ENCODE measurements around the gene LARP4. TPM values are rescaled to one million over a fixed set of nuclear protein-coding genes. Genes with fewer than 3 reads are reported as not detected.
A peak's percentile ranks its signal among the peaks of the same experiment; 100 is the strongest.

LARP4 gene
- total RNA-seq, 1 donor from 2014 or later = 63.8 TPM

- no peaks in the 10 kb centered on the region for H3K9me3 ChIP-seq (ENCODE audit: insufficient read depth, low read depth, low read length)
- peak within 1 kb of the TSS; percentile 92 for H3K4me2 ChIP-seq (ENCODE audit: low read length)
- peak within 1 kb of the TSS; percentile 81 for H3K4me3 ChIP-seq (ENCODE audit: insufficient read depth, low read depth, low read length)
- Mint-ChIP-seq H3K27me3 (ENCODE audit: low read depth, unreplicated experiment) (no peaks in the 10 kb centered on the region), H3K4me3 (ENCODE audit: unreplicated experiment) (peak within 1 kb of the TSS; percentile 96), H3K27ac (ENCODE audit: unreplicated experiment) (peak within 1 kb of the TSS; percentile 93), H3K9me3 (ENCODE audit: unreplicated experiment) (peaks cover 8% of the 10 kb centered on the region), H3K36me3 (ENCODE audit: low read depth, unreplicated experiment) (no peaks in the 10 kb centered on the region), H3K4me1 (ENCODE audit: low read depth, unreplicated experiment) (peaks cover 33% of the 10 kb centered on the region)
- no peaks in the 10 kb centered on the region for H3K27me3 ChIP-seq (ENCODE audit: insufficient read depth, low read length)
- H3K4me1 ChIP-seq (ENCODE audit: insufficient read depth, low read length) = peaks cover 19% of the 10 kb centered on the region
- H3K79me2 ChIP-seq (ENCODE audit: insufficient read depth, low read length) = peaks cover 55% of the 10 kb centered on the region
- peaks cover 39% of the 10 kb centered on the region for H4K20me1 ChIP-seq (ENCODE audit: insufficient read depth, low read length)
- TF ChIP-seq CTCF (IDR thresholded peaks at IDR 0.05; ENCODE audit: insufficient read depth, low read depth, low read length) (peak; percentile 78), EZH2 (IDR thresholded peaks at IDR 0.05; ENCODE audit: insufficient read depth, low read length) (no peak)
- no peaks in the 10 kb centered on the region for H3K36me3 ChIP-seq (ENCODE audit: insufficient read depth, low read length)
- peak within 1 kb of the TSS; percentile 84 for H3K27ac ChIP-seq (ENCODE audit: low read depth, low read length)
- no peak for FAIRE-seq
- peak within 1 kb of the TSS; percentile 83 for H2AFZ ChIP-seq (ENCODE audit: low read depth, low read length)
- H3K9ac ChIP-seq (ENCODE audit: low read length) = peak within 1 kb of the TSS; percentile 96
- DNase-seq (ENCODE audit: low read depth) = peak; percentile 58
Observed at GRCh38 chr12:50504798-50505674, 104.4 kb downstream of the LARP4 start, which contains the start of gene DIP2B. Gene DIP2B (plus strand): TSS chr12:50504985. CDS start chr12:50505141, 156 bp downstream.

- Mint-ChIP-seq H3K27me3 (ENCODE audit: low read depth, unreplicated experiment) (no peaks in the 10 kb centered on the region), H3K4me3 (ENCODE audit: unreplicated experiment) (peak overlapping the region; percentile 96), H3K27ac (ENCODE audit: unreplicated experiment) (peak overlapping the region; percentile 93), H3K36me3 (ENCODE audit: low read depth, unreplicated experiment) (no peaks in the 10 kb centered on the region), H3K4me1 (ENCODE audit: low read depth, unreplicated experiment) (peaks cover 37% of the 10 kb centered on the region), H3K9me3 (ENCODE audit: unreplicated experiment) (peaks cover 3% of the 10 kb centered on the region)
- peaks cover 63% of the 10 kb centered on the region for H3K79me2 ChIP-seq (ENCODE audit: insufficient read depth, low read length)
- no peak for FAIRE-seq
- peaks cover 19% of the 10 kb centered on the region for H3K4me1 ChIP-seq (ENCODE audit: insufficient read depth, low read length)
- H3K4me2 ChIP-seq (ENCODE audit: low read length) = peak overlapping the region; percentile 92
- no peak for DNase-seq (ENCODE audit: low read depth)
- peaks cover 46% of the 10 kb centered on the region for H4K20me1 ChIP-seq (ENCODE audit: insufficient read depth, low read length)
- peak overlapping the region; percentile 83 for H2AFZ ChIP-seq (ENCODE audit: low read depth, low read length)
- TF ChIP-seq CTCF (IDR thresholded peaks at IDR 0.05; ENCODE audit: insufficient read depth, low read depth, low read length) (no peak), EZH2 (IDR thresholded peaks at IDR 0.05; ENCODE audit: insufficient read depth, low read length) (no peak)
- H3K27me3 ChIP-seq (ENCODE audit: insufficient read depth, low read length) = no peaks in the 10 kb centered on the region
- no peaks in the 10 kb centered on the region for H3K9me3 ChIP-seq (ENCODE audit: insufficient read depth, low read depth, low read length)
- no peaks in the 10 kb centered on the region for H3K36me3 ChIP-seq (ENCODE audit: insufficient read depth, low read length)
- H3K4me3 ChIP-seq (ENCODE audit: insufficient read depth, low read depth, low read length) = peak overlapping the region; percentile 81
- peak overlapping the region; percentile 84 for H3K27ac ChIP-seq (ENCODE audit: low read depth, low read length)
- H3K9ac ChIP-seq (ENCODE audit: low read length) = peak overlapping the region; percentile 96
Observed at GRCh38 chr12:50505675-50506530, 105.2 kb downstream of the LARP4 start.

Data from astrocyte (in vitro differentiated cells and primary cell).